ENCODE results near the gene DOCK4. TPM values are rescaled to one million over a fixed set of nuclear protein-coding genes. Genes with fewer than 3 reads are reported as not detected.

The DOCK4 gene
- total and polyA plus RNA-seq, 2 of the 8 experiments (the other 6 are each of a cell fraction or from before 2014, with no cell fraction given): 5.1 to 23.6 TPM

DNA sequence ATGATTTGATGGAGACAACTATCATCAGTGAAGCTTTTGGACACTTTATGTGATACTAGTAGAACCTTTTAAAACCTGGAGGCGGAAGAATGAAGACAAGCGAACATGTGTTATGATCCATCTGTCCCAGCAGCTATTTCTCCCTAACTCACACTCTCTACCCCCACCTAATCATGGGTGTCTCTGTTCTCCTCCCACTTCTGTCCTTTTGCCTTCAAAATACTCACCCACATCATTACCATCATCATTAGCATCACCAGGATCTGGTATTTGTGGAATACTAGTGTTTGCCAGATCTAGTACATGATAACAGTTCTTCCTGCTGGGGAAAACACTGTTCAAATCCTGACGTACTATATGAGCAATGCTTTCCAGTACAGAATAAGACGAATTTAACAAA, 287.7 kb downstream of the DOCK4 start:
- Histone ChIP-seq H2BK20ac (ENCODE audit: low read length) (no peak overlapping the region), H3K79me1 (ENCODE audit: low read depth, low read length) (no peaks in the 10 kb centered on the region), H3K56ac (replicated peaks; ENCODE audit: insufficient read length, low read depth, low read length) (no peak overlapping the region), H3K4me2 (ENCODE audit: insufficient read depth in 1 of 2, low read depth in 2 of 2, low read length in 2 of 2) (no peak overlapping the region), H4K91ac (replicated peaks; ENCODE audit: insufficient read length, low read length) (no peak overlapping the region), H2BK120ac (replicated peaks; ENCODE audit: low read depth, low read length) (no peak overlapping the region), H3K27me3 (replicated peaks in 1 of 4; ENCODE audit: control insufficient read depth in 3 of 4, extremely low read depth in 1 of 4, insufficient read depth in 3 of 4, low read length in 3 of 4) (no peaks in the 10 kb centered on the region), H3K79me2 (ENCODE audit: control insufficient read depth in 1 of 2, insufficient read depth in 2 of 2, low read length in 2 of 2) (no peaks in the 10 kb centered on the region), H4K5ac (ENCODE audit: insufficient read length, low read depth, low read length) (no peak overlapping the region), H4K8ac (ENCODE audit: extremely low read depth, insufficient read depth, low read length) (no peak overlapping the region), H2AK5ac (ENCODE audit: low read depth, low read length) (no peak overlapping the region), H3K23me2 (ENCODE audit: low read depth, low read length) (peaks cover 8% of the 10 kb centered on the region; the same call in 1 of the 2 replicates), H3K36me3 (ENCODE audit: control insufficient read depth in 2 of 4, insufficient read depth in 4 of 4, low read length in 3 of 4) (no peaks in the 10 kb centered on the region), H3K4me1 (replicated peaks in 1 of 4; ENCODE audit: control insufficient read depth in 3 of 4, insufficient read depth in 4 of 4, low read length in 3 of 4) (no peaks in the 10 kb centered on the region), H3K27ac (ENCODE audit: low read depth, low read length) (no peak overlapping the region), H2BK15ac (ENCODE audit: low read length) (no peak overlapping the region), H2AFZ (ENCODE audit: low read length) (no peak overlapping the region), H4K20me1 (replicated peaks in 1 of 2; ENCODE audit: control insufficient read depth in 1 of 2, insufficient read depth in 2 of 2, low read length in 2 of 2) (no peaks in the 10 kb centered on the region), H3K18ac (ENCODE audit: extremely low read depth, low read length) (no peak overlapping the region), H3K9ac (replicated peaks in 1 of 4; ENCODE audit: extremely low read depth in 1 of 4, low read depth in 3 of 4, low read length in 3 of 4) (no peak overlapping the region), H3K4me3 (ENCODE audit: extremely low read depth in 1 of 4, insufficient read depth in 2 of 4, low read depth in 3 of 4, low read length in 4 of 4) (no peak overlapping the region), H3K23ac (ENCODE audit: insufficient read length) (no peak overlapping the region), H2BK12ac (ENCODE audit: low read depth, low read length) (no peak overlapping the region), H3K4ac (replicated peaks; ENCODE audit: insufficient read length, low read depth, low read length) (no peak overlapping the region), H2BK5ac (ENCODE audit: low read depth, low read length) (no peak overlapping the region), H3K9me3 (ENCODE audit: insufficient read depth in 2 of 2, low read depth in 1 of 2, low read length in 1 of 2) (no peaks in the 10 kb centered on the region), H3K14ac (ENCODE audit: insufficient read length) (no peak overlapping the region)
- POLR2A ChIA-PET (ENCODE audit: partially characterized antibody): no interaction called here
- CTCF ChIA-PET (ENCODE audit: partially characterized antibody): no interaction called here
- WGBS, 2 experiments (ENCODE audit: extremely low coverage in 1 of 2, insufficient coverage in 1 of 2, insufficient read length in 1 of 2, insufficient replicate concordance in 2 of 2, low coverage in 1 of 2, low lambda C conversion rate in 2 of 2, missing lambda C conversion rate in 1 of 2): 89% methylated on average over 4 of the region's 4 CpGs; no CpG with 5 or more reads in 1 of the 2 experiments
- TF ChIP-seq NANOG (IDR thresholded peaks at IDR 0.05; ENCODE audit: insufficient read depth, low read depth, low read length, poor library complexity, severe bottlenecking) (no peak), RBBP5 (IDR thresholded peaks at IDR 0.05; ENCODE audit: borderline replicate concordance, low read depth, low read length) (no peak)
- TF ChIP-seq, protein P1, sequence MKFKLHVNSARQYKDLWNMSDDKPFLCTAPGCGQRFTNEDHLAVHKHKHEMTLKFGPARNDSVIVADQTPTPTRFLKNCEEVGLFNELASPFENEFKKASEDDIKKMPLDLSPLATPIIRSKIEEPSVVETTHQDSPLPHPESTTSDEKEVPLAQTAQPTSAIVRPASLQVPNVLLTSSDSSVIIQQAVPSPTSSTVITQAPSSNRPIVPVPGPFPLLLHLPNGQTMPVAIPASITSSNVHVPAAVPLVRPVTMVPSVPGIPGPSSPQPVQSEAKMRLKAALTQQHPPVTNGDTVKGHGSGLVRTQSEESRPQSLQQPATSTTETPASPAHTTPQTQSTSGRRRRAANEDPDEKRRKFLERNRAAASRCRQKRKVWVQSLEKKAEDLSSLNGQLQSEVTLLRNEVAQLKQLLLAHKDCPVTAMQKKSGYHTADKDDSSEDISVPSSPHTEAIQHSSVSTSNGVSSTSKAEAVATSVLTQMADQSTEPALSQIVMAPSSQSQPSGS (IDR thresholded peaks at IDR 0.05; ENCODE audit: low read length): no peak
- FAIRE-seq (no peak), DNase-seq (ENCODE audit: low read depth in 1 of 2, low spot score in 2 of 2) (no peak)

Measured in H1 (cell line).